ENCODE measurements around the gene KCNH4. TPM values are rescaled to one million over a fixed set of nuclear protein-coding genes. Genes with fewer than 3 reads are reported as not detected.

Gene KCNH4
- total and polyA plus RNA-seq, 11 donors, result 0.07 to 0.28 (median 0.11) TPM; not detected in 1

GRCh38 chr17:42120770-42121769 is 59.9 kb downstream of the KCNH4 start, which contains the start of gene KAT2A:
KAT2A (minus strand) TSS chr17:42121367; CDS start chr17:42121304, 63 bp downstream.
- WGBS, 4 donors, result 7 to 25% (median 12%) methylated on average over 19 to 57 of the region's 57 CpGs
- Histone ChIP-seq H3K4me1 (peaks cover 0 to 29% (median 16%) of the 10 kb centered on the region in 12 donors), H3K27ac (peak within 1 kb of the TSS in 11 of 12 donors; percentile 24 to 80 (median 71)), H3K9me3 (no peaks in the 10 kb centered on the region), H3K27me3 (no peaks in the 10 kb centered on the region), H3K4me3 (peak within 1 kb of the TSS; percentile 43 to 97 (median 78)), H3K36me3 (peaks cover 0 to 53% (median 19%) of the 10 kb centered on the region in 9 donors)
- intact Hi-C loops (cut with DNase I), result loop anchor here in 2 of 10 donors (5.0 to 10.0 kb wide), 2 partner anchors 61 to 394 kb away; partner anchors contain the start of gene KCNH4 (in 1 of the 2)
- ATAC-seq (peak; percentile 73 to 93 (median 92)), DNase-seq (peak; percentile 83 to 91 (median 86))
- TF ChIP-seq CTCF (IDR thresholded peaks at IDR 0.05), result no peak
- TF ChIP-seq POLR2A (IDR thresholded peaks at IDR 0.05), result peak in 1 of 2 donors; percentile 51

GRCh38 chr17:42120161-42120769 is 60.7 kb downstream of the KCNH4 start:
- intact Hi-C loops (cut with DNase I), result loop anchor here in 2 of 10 donors (5.0 to 10.0 kb wide), 2 partner anchors 62 to 395 kb away; partner anchors contain the start of gene KCNH4 (in 1 of the 2)

GRCh38 chr17:42119301-42119700 is 61.6 kb downstream of the KCNH4 start:
- WGBS, 4 donors, result 88 to 94% (median 92%) methylated on average over 17 to 18 of the region's 18 CpGs
- Histone ChIP-seq H3K9me3 (no peaks in the 10 kb centered on the region), H3K4me3 (no peak overlapping the region), H3K27ac (no peak overlapping the region), H3K4me1 (peaks cover 0 to 29% (median 16%) of the 10 kb centered on the region in 12 donors), H3K27me3 (no peaks in the 10 kb centered on the region), H3K36me3 (peaks cover 0 to 50% (median 18%) of the 10 kb centered on the region in 9 donors)
- TF ChIP-seq CTCF (IDR thresholded peaks at IDR 0.05) (no peak), POLR2A (IDR thresholded peaks at IDR 0.05) (no peak)
- ATAC-seq, result no peak
- DNase-seq, result peak in 1 of 5 donors; percentile 59
- intact Hi-C loops (cut with DNase I), result loop anchor here (2.0 to 10.0 kb wide), 7 partner anchors 52 to 157 kb away; partner anchors contain the start of gene KCNH4 (in 3 of the 10)

More at GRCh38 chr17:42120161-42120769, 60.7 kb downstream of the KCNH4 start:
- peak in 1 of 5 donors; percentile 46 for DNase-seq
- no peaks in the 10 kb centered on the region for H3K9me3 ChIP-seq
- peaks cover 0 to 29% (median 16%) of the 10 kb centered on the region in 12 donors for H3K4me1 ChIP-seq
- ATAC-seq, result no peak
- H3K4me3 ChIP-seq, result peak overlapping the region in 11 of 12 donors; percentile 71 to 97 (median 81)
- H3K36me3 ChIP-seq, result peaks cover 0 to 53% (median 18%) of the 10 kb centered on the region in 9 donors
- TF ChIP-seq CTCF (IDR thresholded peaks at IDR 0.05) (no peak), POLR2A (IDR thresholded peaks at IDR 0.05) (no peak)
- no peaks in the 10 kb centered on the region for H3K27me3 ChIP-seq
- H3K27ac ChIP-seq, result peak overlapping the region in 1 of 12 donors; percentile 67
- WGBS, 4 donors, result 49 to 59% (median 52%) methylated on average over 7 of the region's 7 CpGs

Data from heart left ventricle (tissue), 16 donors.